A673 (cell line): ENCODE data around the gene FBXL13. TPM values are rescaled to one million over a fixed set of nuclear protein-coding genes. Genes with fewer than 3 reads are reported as not detected.
"Not testable (repeated sequence)": the region's sequence is repeated elsewhere in the genome, so short reads cannot be mapped to it uniquely, and the experiment has no call there.

Experiments
- BruUV-seq: library from RNA; stranded (reverse); fragments of 400-500 nt; replicated peaks from 2 replicates; lab custom pipeline; 2021; lab: Mats Ljungman, UMichigan
- CTCF ChIA-PET: fragments of 300-600 bp; sonication (Branson Sonifier 250); formaldehyde crosslinking; loops from one replicate; lab custom pipeline; 2022; ENCODE audit warnings: antibody characterized with exemption; lab: Charles Lee
- POLR2A ChIA-PET: fragments of 300-600 bp; sonication (Branson Sonifier 250); formaldehyde crosslinking; loops from one replicate; lab custom pipeline; 2022; ENCODE audit warnings: antibody characterized with exemption; ENCODE audit not compliant: low non-redundant PET; lab: Charles Lee
- DNase-seq: peaks from one replicate; pipeline ENCODE4 v3.0.0-alpha.2; 2015; ENCODE audit warnings: low spot score
- H3K27ac ChIP-seq: fragments of 200-600 bp; sonication (generic); 2 replicates; pipeline ENCODE4 v1.5.1; 2016; ENCODE audit warnings: mixed run types, low read depth, mild to moderate bottlenecking, mixed read lengths, antibody characterized with exemption, low read length; ENCODE audit not compliant: poor library complexity, severe bottlenecking
- H3K27me3 ChIP-seq: fragments of 200-600 bp; sonication (generic); replicated peaks from 2 replicates; pipeline ENCODE4 v1.6.1; 2017; ENCODE audit warnings: mixed run types, low read depth, mild to moderate bottlenecking, mixed read lengths, antibody characterized with exemption, low read length; ENCODE audit not compliant: insufficient read depth, poor library complexity
- H3K36me3 ChIP-seq: fragments of 200-600 bp; sonication (generic); 2 replicates; pipeline ENCODE4 v1.6.1; 2016; ENCODE audit warnings: mixed run types, mild to moderate bottlenecking, mixed read lengths, antibody characterized with exemption, low read length; ENCODE audit not compliant: insufficient read depth, poor library complexity, severe bottlenecking
- H3K4me1 ChIP-seq: fragments of 200-600 bp; sonication (generic); 2 replicates; pipeline ENCODE4 v1.6.1; 2017; ENCODE audit warnings: mixed run types, mild to moderate bottlenecking, mixed read lengths, antibody characterized with exemption, low read length; ENCODE audit not compliant: insufficient read depth, poor library complexity, severe bottlenecking
- H3K4me3 ChIP-seq: fragments of 200-600 bp; sonication (generic); 2 replicates; pipeline ENCODE4 v1.5.1; 2016; ENCODE audit warnings: low read depth, mixed run types, mild to moderate bottlenecking, mixed read lengths, low read length; ENCODE audit not compliant: poor library complexity, severe bottlenecking
- H3K9me3 ChIP-seq: fragments of 200-600 bp; sonication (generic); 2 replicates; pipeline ENCODE4 v1.6.1; 2016; ENCODE audit warnings: mixed run types, low read depth, mild to moderate bottlenecking, mixed read lengths, antibody characterized with exemption, low read length; ENCODE audit not compliant: poor library complexity, severe bottlenecking
- EZH2 ChIP-seq: fragments of 200-600 bp; sonication (generic); IDR thresholded peaks from 2 replicates; pipeline ENCODE4 v1.6.1; 2017; ENCODE audit warnings: borderline replicate concordance, low read depth, mild to moderate bottlenecking, mixed read lengths, antibody characterized with exemption, low read length; ENCODE audit not compliant: poor library complexity, severe bottlenecking
- intact Hi-C: fragments of 100-400 bp; cut with micrococcal nuclease; formaldehyde crosslinking; loops from one replicate; pipeline ENCODE4 v1.10.0; 2022; ENCODE audit not compliant: unreplicated experiment
- total RNA-seq: library from RNA; stranded (reverse); gene quantifications from 2 replicates; pipeline ENCODE4 v1.2.3, GENCODE V29; 2021
- TF ChIP-seq, protein P1 (sequence below): fragments of 300-800, 200-600 bp; sonication (generic); conservative IDR thresholded peaks from 2 replicates; pipeline ENCODE4 v1.5.1; 2017; ENCODE audit warnings: low read depth, mild to moderate bottlenecking, antibody characterized with exemption, low read length, moderate library complexity, mixed read lengths

The FBXL13 gene
- total RNA-seq, 1 experiment from 2014 or later = 0.37 TPM

- POLR2A ChIA-PET = no interaction called here
- H3K4me3 ChIP-seq = no peak overlapping the region
- intact Hi-C loops = no loop called here
- CTCF ChIA-PET = no interaction called here
- no peaks in the 10 kb centered on the region for H3K9me3 ChIP-seq
- no peaks in the 10 kb centered on the region for H3K36me3 ChIP-seq
- H3K4me1 ChIP-seq = peaks cover under 1% of the 10 kb centered on the region
- no peak overlapping the region for H3K27ac ChIP-seq
- no TSS peak for BruUV-seq
- H3K27me3 ChIP-seq = no peaks in the 10 kb centered on the region
- TF ChIP-seq EZH2 = no peak
- TF ChIP-seq, protein P1, sequence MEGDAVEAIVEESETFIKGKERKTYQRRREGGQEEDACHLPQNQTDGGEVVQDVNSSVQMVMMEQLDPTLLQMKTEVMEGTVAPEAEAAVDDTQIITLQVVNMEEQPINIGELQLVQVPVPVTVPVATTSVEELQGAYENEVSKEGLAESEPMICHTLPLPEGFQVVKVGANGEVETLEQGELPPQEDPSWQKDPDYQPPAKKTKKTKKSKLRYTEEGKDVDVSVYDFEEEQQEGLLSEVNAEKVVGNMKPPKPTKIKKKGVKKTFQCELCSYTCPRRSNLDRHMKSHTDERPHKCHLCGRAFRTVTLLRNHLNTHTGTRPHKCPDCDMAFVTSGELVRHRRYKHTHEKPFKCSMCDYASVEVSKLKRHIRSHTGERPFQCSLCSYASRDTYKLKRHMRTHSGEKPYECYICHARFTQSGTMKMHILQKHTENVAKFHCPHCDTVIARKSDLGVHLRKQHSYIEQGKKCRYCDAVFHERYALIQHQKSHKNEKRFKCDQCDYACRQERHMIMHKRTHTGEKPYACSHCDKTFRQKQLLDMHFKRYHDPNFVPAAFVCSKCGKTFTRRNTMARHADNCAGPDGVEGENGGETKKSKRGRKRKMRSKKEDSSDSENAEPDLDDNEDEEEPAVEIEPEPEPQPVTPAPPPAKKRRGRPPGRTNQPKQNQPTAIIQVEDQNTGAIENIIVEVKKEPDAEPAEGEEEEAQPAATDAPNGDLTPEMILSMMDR = no peak
- DNase-seq = no peak
Measured at GRCh38 chr7:102842284-102842683, 232.3 kb downstream of the FBXL13 start.

- Histone ChIP-seq H3K36me3 (no peaks in the 10 kb centered on the region), H3K27ac (no peak overlapping the region), H3K4me3 (no peak overlapping the region), H3K9me3 (no peaks in the 10 kb centered on the region), H3K27me3 (no peaks in the 10 kb centered on the region), H3K4me1 (peaks cover 8% of the 10 kb centered on the region)
- ChIA-PET POLR2A (no interaction called here), CTCF (no interaction called here)
- no TSS peak for BruUV-seq
- intact Hi-C loops = no loop called here
- TF ChIP-seq, protein P1 = no peak
- TF ChIP-seq EZH2 = no peak
- DNase-seq = peak; percentile 11
Measured at GRCh38 chr7:102841290-102841689, 233.3 kb downstream of the FBXL13 start.

DNA sequence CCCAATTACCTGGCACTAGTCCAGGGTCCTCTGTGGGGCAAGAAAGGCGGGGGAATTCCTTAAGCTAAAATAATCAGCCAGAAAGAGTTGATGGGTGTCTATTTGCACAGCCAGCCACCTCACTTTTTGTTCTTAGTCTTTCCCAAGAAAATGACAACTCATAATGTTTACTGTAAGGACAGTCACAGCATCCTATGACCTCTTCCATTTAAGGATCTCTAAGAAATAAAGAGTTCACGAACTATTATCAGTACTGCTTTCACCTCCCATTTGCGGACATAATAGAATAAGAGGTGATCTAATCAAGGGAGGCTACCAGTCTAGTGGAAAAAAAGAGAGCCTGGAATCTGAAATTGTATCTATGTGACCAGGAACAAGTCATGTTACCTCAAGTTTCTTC, 234.2 kb downstream of the FBXL13 start:
- DNase-seq = no peak
- intact Hi-C loops = no loop called here
- no peak overlapping the region for H3K4me3 ChIP-seq
- TF ChIP-seq, protein P1 = no peak
- POLR2A ChIA-PET = no interaction called here
- no peak overlapping the region for H3K27ac ChIP-seq
- H3K27me3 ChIP-seq = no peaks in the 10 kb centered on the region
- CTCF ChIA-PET = no interaction called here
- no TSS peak for BruUV-seq
- H3K9me3 ChIP-seq = no peaks in the 10 kb centered on the region
- peaks cover 13% of the 10 kb centered on the region for H3K4me1 ChIP-seq
- no peaks in the 10 kb centered on the region for H3K36me3 ChIP-seq

DNA sequence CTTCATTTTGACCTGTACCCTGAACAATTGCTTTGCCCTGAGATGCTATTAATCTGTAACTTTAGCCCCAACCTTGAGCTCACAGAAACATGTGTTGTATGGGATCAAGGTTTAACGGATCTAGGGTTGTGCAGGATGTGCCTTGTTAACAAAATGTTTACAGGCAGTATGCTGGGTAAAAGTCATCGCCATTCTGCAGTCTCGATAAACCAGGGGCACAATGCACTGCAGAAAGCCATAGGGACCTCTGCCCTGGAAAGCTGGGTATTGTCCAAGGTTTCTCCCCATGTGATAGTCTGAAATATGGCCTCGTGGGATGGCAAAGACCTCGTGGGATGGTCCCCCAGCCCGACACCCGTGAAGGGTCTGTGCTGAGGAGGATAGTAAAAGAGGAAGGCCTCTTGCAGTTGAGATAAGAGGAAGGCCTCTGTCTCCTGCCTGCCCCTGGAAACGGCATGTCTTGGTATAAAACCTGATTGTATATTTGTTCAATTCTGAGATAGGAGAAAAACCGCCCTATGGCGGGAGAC, 236.0 kb downstream of the FBXL13 start:
- intact Hi-C loops = loop anchor here (5.0 kb wide), 1 partner anchor 34 kb away; no protein-coding TSS in a partner anchor

More for the DNA sequence above, 236.0 kb downstream of the FBXL13 start:
- H3K27me3 ChIP-seq, CTCF ChIA-PET, H3K27ac ChIP-seq, DNase-seq, H3K36me3 ChIP-seq, POLR2A ChIA-PET, H3K4me3 ChIP-seq, BruUV-seq, H3K9me3 ChIP-seq: not testable (repeated sequence)
- peaks cover 21% of the 10 kb centered on the region for H3K4me1 ChIP-seq
